ENCODE data around the gene HK3.

HK3 gene

DNA sequence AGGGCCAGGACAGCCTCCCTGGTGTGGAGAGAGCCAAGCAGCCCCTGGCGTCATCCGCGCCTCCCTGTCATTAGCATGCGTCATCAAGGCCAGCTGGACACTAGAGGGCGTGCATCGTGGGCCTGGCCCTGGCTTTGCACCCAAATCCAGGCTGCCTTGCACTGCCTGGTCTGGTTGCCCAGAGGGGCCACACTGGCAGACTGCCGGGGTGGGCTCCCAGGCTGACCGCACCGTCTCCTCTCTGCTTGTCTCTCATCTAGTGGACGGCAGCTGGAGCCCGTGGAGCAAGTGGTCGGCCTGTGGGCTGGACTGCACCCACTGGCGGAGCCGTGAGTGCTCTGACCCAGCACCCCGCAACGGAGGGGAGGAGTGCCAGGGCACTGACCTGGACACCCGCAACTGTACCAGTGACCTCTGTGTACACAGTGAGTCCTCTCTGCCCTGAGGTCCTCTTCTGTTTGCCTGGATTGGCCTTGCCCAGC is 29.0 kb downstream of the HK3 start:
- in situ Hi-C loops (cut with MboI; ENCODE audit: low pct_unique_long_range_greater_than_20kb, low sequenced_read_pairs, unreplicated experiment): no loop called here
- TF ChIP-seq, protein P1, sequence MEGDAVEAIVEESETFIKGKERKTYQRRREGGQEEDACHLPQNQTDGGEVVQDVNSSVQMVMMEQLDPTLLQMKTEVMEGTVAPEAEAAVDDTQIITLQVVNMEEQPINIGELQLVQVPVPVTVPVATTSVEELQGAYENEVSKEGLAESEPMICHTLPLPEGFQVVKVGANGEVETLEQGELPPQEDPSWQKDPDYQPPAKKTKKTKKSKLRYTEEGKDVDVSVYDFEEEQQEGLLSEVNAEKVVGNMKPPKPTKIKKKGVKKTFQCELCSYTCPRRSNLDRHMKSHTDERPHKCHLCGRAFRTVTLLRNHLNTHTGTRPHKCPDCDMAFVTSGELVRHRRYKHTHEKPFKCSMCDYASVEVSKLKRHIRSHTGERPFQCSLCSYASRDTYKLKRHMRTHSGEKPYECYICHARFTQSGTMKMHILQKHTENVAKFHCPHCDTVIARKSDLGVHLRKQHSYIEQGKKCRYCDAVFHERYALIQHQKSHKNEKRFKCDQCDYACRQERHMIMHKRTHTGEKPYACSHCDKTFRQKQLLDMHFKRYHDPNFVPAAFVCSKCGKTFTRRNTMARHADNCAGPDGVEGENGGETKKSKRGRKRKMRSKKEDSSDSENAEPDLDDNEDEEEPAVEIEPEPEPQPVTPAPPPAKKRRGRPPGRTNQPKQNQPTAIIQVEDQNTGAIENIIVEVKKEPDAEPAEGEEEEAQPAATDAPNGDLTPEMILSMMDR (IDR thresholded peaks at IDR 0.05; ENCODE audit: extremely low read depth, insufficient read depth, missing control alignments): no peak
- DNase-seq (ENCODE audit: low spot score): no peak

DNA sequence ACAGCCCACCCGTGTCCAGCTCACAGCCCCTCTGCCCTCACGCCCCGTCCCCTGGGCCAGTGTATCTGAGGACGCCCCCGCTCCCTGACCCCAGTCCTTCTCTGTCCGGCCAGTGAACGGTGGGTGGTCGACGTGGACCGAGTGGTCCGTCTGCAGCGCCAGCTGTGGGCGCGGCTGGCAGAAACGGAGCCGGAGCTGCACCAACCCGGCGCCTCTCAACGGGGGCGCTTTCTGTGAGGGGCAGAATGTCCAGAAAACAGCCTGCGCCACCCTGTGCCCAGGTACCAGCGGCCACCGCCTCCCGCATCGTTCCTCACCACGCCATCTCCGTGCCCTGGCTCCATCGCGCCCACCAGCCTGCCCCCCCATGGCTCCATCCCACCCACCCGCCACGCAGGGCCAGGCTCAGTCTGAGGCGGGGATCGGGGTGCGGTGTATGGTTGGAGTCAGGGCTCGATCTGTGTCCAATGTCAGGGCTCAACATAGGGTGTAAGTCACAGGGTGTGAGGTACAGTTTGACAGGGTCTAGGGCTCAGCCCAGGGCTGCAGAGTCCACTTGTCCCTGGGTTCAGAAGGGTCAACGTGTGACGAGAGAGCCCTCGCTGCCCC is 29.5 kb downstream of the HK3 start:
- TF ChIP-seq, protein P1 (IDR thresholded peaks at IDR 0.05; ENCODE audit: extremely low read depth, insufficient read depth, missing control alignments): no peak
- in situ Hi-C loops (cut with MboI; ENCODE audit: low pct_unique_long_range_greater_than_20kb, low sequenced_read_pairs, unreplicated experiment): no loop called here
- DNase-seq (ENCODE audit: low spot score): no peak

DNA sequence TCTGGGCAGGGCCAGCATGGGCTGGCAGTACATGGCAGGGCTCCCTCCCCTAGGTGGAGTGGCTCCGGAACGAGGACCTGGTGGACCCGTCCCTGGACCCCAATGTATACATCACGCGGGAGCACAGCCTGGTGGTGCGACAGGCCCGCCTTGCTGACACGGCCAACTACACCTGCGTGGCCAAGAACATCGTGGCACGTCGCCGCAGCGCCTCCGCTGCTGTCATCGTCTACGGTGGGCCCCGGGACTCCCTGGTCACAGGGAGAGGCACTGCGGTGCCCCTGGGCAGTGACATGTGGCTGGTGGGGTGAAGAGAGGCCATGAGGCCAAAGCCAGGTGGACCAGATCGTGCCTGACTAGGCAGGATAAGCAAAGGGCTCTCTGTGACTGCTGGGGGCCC is 30.4 kb downstream of the HK3 start:
- DNase-seq (ENCODE audit: low spot score): no peak
- in situ Hi-C loops (cut with MboI; ENCODE audit: low pct_unique_long_range_greater_than_20kb, low sequenced_read_pairs, unreplicated experiment): no loop called here
- TF ChIP-seq, protein P1 (IDR thresholded peaks at IDR 0.05; ENCODE audit: extremely low read depth, insufficient read depth, missing control alignments): no peak

DNA sequence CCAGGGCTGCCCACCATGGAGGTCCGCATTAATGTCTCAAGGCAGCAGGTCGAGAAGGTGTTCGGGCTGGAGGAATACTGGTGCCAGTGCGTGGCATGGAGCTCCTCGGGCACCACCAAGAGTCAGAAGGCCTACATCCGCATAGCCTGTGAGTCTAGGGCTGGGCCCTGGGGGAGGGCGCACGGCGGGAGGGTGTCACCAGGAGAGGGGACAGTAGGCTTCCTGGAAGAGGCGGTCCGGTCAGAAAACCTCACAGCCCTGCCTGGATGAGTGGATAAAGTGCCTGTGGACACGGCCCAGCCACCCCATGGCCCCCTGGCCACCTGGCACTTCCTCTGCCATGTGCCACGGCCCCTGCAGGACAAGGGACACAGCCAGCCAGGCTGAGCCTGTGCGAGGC is 31.0 kb downstream of the HK3 start:
- in situ Hi-C loops (cut with MboI; ENCODE audit: low pct_unique_long_range_greater_than_20kb, low sequenced_read_pairs, unreplicated experiment): no loop called here
- TF ChIP-seq, protein P1 (IDR thresholded peaks at IDR 0.05; ENCODE audit: extremely low read depth, insufficient read depth, missing control alignments): no peak

DNA sequence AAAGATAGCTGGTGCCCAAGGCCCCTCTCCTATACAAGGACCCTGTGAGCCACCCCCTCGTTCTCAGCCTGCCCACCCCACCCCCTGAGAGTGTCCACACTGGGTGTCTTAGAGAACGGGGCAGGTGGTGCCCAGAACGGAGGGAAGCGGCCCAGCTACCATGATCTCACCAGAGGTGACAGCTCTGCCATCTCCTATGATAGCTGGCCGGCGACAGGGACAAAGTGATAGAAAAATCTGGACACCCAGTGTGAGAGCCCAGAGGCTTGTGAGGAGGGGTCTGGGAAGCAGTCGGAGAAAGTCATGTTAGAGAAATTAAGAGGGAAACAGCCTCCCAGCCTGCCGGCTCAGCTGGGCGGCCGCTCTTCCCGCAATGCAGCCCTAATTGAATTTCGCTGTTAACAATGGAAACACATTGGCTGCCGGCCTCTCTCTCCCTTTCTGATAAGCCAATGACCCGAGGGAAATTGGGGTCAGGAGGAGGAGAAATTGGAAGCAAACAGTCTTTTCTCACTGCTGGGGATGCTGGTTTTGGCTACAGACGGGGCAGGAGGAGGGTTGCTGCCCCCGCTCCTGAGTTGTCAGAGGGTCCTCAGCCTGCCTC is 32.3 kb downstream of the HK3 start:
- DNase-seq (ENCODE audit: low spot score): no peak
- TF ChIP-seq, protein P1 (IDR thresholded peaks at IDR 0.05; ENCODE audit: extremely low read depth, insufficient read depth, missing control alignments): no peak
- in situ Hi-C loops (cut with MboI; ENCODE audit: low pct_unique_long_range_greater_than_20kb, low sequenced_read_pairs, unreplicated experiment): no loop called here

More for the DNA sequence above, 31.0 kb downstream of the HK3 start:
- DNase-seq (ENCODE audit: low spot score): no peak

DNA sequence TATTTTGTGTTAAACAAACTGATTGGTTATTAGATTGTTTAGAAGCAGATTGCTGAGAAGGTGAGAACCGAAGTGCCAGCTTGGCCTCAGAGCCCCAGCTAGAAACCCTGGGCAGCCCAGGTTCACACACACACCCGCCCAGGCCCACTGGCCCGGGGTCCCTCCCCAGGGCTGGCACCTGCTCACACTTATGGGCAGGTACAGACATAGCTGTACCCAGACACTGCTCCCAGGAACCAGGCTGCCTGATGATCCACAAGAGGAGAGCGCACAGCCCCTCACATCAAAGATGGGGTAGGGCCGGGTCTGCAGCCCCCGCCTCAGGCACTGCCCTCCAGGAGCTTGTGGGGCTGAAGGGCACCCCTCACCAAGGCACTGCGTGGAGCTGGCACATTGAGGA is 33.2 kb downstream of the HK3 start:
- in situ Hi-C loops (cut with MboI; ENCODE audit: low pct_unique_long_range_greater_than_20kb, low sequenced_read_pairs, unreplicated experiment): no loop called here
- TF ChIP-seq, protein P1 (IDR thresholded peaks at IDR 0.05; ENCODE audit: extremely low read depth, insufficient read depth, missing control alignments): no peak
- no peak for DNase-seq (ENCODE audit: low spot score)

All from GM13977 (cell line).